Kidney capillary endothelial cell (primary cell): ENCODE measurements around the gene DMRT2.

Source experiments
- DNase-seq: peaks from one replicate; pipeline ENCODE4 v3.0.0-alpha.2; 2018; ENCODE audit warnings: low spot score

Gene DMRT2

GRCh38 chr9:1047591-1048230 is 2.4 kb upstream of the DMRT2 start:
- no peak for DNase-seq

DNA sequence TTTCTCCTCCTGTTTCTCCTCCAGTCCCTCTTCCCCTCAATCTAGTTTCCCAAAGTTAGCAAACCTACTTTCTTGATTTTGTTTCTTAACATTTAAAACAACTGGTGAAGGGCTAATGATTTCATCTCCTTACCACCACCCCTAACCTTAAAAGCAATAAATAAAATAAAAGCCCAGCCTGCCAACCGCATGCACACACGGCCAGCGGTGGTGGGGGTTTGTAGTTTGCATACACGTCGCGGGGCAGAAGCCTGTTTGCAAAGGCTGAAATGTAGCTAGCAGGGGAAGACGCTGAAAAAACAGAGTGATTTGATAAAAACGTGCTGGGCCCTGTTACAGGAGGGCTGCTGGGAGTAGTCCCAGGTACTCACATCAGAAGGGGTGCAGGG is 1.9 kb upstream of the DMRT2 start:
- DNase-seq: no peak

DNA sequence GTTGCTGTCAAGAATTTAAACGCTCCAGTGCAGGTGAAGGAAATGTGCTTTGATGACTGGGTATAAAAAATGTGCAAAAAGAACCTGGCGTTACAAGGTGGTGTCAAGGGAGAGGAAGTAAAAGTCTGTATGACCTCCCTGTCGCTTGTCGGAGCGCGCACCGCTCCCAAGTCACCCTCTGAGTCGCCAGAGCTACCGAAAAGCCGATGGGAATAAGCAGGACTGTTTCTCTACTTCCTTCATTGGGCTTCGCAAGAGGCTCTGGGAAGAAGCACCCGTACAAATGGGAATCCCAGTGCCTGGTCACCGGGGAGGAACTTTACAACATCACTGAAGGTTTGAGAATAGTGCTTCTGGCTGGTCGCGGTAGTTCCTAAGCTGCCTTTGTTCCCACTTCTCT is 1.3 kb upstream of the DMRT2 start:
- no peak for DNase-seq

DNA sequence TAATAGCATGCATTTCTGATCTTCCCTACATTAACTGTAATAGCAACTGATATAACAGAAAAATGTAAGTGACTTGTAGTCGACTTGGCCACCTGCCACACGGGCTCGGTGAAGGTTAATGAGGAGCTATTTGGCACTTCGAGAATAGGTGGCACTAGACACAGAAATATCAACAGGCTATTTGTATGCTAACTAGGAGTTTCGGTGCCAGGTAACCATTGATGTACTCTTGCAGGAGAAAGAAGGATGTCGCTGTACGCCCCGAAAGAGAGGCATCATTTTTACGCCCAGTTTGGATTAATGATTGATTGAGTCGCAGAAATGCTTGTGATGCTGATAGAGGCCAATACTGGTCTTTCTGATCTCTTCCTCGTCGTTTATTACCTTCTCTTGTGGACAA is 516 bp upstream of the DMRT2 start:
- no peak for DNase-seq

- DNase-seq: no peak
Observed at GRCh38 chr9:1051210-1051583, 1.0 kb downstream of the DMRT2 start.

- no peak for DNase-seq
Observed at GRCh38 chr9:1051584-1052275, 1.6 kb downstream of the DMRT2 start.

DNA sequence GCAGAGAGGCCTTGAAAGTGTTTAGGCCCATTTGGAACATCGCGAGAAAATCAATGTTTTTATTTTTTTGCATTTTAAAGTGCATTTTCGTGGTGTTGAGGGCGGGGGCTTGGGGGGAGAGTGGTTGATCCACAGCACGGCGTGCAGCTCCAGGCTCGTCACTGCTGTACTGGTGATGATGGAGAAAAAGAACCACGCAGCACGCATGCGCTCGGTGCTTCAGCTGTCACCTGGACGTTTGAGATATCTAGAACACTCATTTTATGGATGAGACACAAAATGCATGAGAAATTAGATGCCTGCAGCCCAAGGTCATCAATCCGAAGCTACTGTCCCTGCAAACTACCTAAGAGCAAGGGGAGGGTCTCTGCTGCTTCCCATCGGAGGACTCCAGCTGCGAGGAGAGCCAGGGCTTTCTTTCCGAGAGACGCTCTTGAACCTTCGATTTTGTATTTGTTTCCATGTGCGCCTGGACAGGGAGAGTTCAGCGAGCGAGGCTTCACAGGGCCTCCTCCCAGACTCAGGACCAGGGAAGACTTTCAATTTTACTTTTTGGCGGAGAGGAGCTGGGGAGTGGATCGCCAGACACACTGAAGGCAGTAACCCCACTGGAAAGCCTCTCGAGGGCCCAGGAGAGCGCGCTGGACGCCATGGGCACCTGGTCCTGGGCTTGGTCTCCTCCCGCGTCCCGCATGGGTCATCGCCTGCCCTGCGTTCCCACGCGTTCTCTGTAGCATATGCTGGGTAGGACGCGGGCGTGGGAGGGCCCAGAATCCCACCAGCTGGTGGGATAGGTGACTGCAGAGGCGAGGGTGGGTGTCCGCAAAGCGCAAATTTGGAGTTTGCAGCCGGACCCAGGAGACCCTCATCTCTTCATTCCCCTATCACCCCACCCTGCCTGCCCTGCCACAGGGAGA is 2.5 kb downstream of the DMRT2 start:
- no peak for DNase-seq

GRCh38 chr9:1053282-1053621 is 3.1 kb downstream of the DMRT2 start:
- DNase-seq: no peak

- DNase-seq: no peak
Observed at GRCh38 chr9:1053986-1054425, 3.8 kb downstream of the DMRT2 start.

- DNase-seq: no peak
Observed at GRCh38 chr9:1055166-1055565, 5.0 kb downstream of the DMRT2 start.

DNA sequence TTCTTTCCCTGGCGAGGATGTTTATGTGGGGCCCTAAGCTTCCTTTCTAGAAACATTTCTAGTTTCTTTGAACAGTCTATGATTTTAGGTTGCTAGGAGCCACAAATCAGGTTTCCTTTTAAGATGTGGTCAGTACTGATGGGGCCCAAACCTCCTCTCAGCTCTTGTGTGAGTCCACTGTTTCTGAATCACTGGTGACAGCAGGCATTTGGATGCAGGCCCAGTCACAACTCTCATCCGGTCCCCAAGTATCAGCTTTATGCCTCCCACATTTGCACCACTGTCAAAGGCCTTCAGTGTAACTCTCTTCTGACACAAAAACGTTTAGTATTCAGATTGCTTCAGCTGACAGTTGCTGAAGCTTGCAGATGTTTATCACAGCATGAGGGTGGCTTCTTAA is 7.8 kb downstream of the DMRT2 start:
- DNase-seq: no peak

DNA sequence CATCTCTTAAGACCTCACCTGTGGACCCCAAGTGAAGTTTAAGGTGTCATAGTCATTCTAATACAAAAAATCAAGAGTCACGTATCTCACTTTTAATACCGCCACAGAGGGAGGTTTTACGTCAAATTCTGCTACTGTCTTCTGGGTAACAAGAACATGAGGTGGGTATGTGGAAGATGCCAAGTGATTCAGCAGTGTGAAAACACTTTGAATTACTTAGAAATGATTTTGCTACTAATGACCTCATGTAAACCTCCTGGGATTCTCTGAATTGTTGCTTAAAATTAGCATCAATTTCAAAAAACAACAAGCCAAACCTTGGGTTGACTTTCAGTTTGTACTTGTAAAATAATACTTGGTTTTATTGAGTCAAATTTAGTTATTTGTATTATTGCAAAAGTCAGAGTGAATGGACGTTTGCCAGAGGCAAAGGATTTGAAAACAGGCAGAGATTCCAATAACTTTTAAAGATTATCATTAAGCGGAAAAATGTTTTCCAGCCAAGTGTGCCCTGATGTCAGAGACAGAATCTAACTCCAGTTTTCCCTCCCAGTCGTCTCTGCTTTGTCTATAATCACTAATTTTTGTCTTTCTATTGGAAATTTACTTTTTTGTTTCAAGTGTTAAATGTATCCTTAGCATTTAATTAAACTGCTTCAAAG is 8.8 kb downstream of the DMRT2 start:
- DNase-seq: no peak

- no peak for DNase-seq
Observed at GRCh38 chr9:1065130-1065529, 15.0 kb downstream of the DMRT2 start.

- DNase-seq: no peak
Observed at GRCh38 chr9:1070692-1071091, 20.5 kb downstream of the DMRT2 start.

GRCh38 chr9:1071730-1072129 is 21.6 kb downstream of the DMRT2 start:
- DNase-seq: no peak

GRCh38 chr9:1073497-1073896 is 23.3 kb downstream of the DMRT2 start:
- no peak for DNase-seq

- DNase-seq: no peak
Observed at GRCh38 chr9:1077616-1078015, 27.5 kb downstream of the DMRT2 start.

- peak; percentile 10 for DNase-seq
Observed at GRCh38 chr9:1083325-1083913, 33.3 kb downstream of the DMRT2 start.

DNA sequence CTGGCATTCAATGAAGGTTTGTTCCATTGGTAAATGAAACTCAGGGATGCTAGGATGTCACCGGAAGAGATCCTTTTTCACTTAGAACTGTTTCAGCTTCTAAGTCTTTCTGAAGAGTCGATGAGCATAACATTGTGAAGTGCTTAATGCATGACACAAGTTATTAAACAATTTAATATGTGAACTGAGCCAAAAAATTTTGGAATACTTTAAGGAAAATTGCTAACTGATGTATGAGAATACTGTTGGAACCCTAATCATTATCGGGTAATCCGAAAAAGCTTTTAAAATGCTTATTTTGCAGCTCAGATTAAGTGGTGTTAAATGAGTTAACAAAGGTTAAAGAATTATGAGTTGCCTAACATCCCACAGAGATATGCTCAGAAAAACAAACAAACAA is 34.9 kb downstream of the DMRT2 start:
- no peak for DNase-seq

DNA sequence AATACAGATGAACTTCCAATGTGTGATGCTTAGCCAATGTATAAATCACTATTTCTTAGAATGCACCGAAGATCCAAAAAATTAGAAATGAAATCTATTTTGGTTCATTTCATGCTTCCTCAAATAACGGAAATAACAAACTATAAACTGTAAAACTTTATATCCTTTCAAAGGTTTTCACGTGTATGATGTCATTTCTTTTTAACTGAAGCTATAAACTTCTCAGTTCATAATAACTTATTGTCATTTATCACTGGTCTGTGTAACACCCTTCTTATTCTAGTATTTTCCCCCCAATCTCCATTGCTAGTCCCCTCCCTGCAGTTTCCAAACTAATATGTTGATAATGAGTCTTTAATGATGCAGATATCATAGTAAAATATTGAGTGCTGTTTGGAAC is 36.4 kb downstream of the DMRT2 start:
- DNase-seq: no peak

GRCh38 chr9:1087120-1087881 is 37.1 kb downstream of the DMRT2 start:
- DNase-seq: no peak
